NCI-H69 (cell line): ENCODE measurements around the gene TRIM67.
"Not testable (repeated sequence)": the region's sequence is repeated elsewhere in the genome, so short reads cannot be mapped to it uniquely, and the experiment has no call there.

Source experiments
- DNase-seq: peaks from one replicate; lab custom pipeline; 2025; lab: John Stamatoyannopoulos, UW

TRIM67 gene

GRCh38 chr1:231203259-231204057 is 41.6 kb downstream of the TRIM67 start:
- no peak for DNase-seq

- DNase-seq: no peak
These were observed 45.0 kb downstream of the TRIM67 start for GRCh38 chr1:231206856-231207255.

GRCh38 chr1:231207437-231207836 is 45.6 kb downstream of the TRIM67 start:
- DNase-seq: no peak

DNA sequence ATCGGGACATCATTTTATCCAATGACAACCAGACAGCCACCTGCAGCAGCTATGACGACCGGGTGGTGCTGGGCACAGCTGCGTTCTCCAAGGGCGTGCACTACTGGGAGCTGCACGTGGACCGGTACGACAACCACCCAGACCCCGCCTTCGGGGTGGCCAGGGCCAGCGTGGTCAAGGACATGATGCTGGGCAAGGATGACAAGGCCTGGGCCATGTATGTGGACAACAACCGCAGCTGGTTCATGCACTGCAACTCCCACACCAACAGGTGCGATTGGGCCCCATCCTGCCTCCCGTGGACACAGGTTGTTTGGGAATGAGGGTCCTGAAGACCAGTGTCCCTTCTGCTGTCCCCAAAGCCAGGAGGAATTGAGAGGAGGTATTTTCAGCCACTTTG is 47.1 kb downstream of the TRIM67 start:
- DNase-seq: no peak

GRCh38 chr1:231209531-231209930 is 47.7 kb downstream of the TRIM67 start:
- no peak for DNase-seq

- DNase-seq: no peak
These were observed 48.3 kb downstream of the TRIM67 start for GRCh38 chr1:231210126-231210525.

DNA sequence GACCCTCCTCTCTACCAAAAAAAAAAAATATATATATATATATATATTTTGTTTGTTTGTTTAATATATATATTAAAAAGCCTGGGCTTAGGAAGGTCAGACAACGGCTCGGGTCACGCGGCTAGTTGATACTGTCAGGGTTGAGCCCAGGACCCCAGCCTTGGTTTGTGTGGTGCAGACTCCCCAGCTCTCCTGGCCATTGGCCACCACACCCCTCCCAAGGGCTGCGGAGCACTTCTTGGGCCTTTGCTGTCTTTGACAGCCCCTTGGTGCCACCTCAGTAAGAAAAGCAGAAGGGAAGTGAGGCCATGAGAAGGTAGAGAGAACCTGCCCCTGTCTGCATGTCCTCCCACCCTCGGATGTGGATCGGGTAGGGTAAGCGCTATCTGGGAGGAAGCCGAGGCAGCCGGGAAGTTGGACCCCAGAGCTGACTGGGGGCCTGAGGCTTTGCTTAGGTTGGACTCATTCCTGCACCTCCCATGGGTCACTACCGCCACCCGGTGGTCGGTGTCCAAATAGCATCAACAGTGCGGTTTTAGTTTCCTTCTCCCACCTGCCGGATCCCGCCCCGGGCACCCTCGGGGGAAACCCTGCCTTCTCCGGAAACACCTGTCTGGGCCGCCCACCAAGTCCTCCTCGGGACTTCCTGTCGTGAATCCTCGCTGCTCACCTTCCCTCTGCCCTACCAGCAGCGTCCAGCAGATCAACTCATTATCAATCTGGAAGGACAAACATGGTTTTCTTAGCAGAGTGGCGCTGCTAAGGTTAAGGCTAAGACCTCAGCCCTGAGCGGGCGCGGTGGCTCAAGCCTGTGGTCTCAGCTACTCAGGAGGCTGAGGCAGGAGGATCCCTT is 49.4 kb downstream of the TRIM67 start:
- DNase-seq: peak; percentile 93

DNA sequence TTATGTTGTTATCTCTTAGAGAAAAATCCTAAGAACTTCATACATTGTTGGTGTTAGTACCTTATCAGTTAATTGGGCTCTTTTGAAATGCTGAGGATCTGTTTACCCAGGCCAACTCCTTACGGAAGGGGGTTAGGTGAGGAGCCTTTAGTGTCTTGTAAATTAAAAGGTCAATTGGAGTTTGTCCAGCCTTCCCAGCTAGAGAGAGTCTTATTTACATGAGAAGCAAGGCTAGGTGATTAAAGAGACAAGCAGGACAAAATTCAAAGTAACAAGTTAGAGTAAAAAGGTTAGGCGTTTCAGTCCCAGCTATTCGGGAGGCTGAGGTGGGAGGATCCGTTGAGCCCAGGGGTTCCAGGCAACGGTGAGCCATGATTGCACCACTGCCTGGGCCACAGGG is 50.4 kb downstream of the TRIM67 start:
- not testable (repeated sequence) for DNase-seq

- no peak for DNase-seq
These were observed 52.1 kb downstream of the TRIM67 start for GRCh38 chr1:231213831-231214573.

GRCh38 chr1:231214918-231215680 is 53.2 kb downstream of the TRIM67 start:
- DNase-seq: no peak

- DNase-seq: no peak
These were observed 54.0 kb downstream of the TRIM67 start for GRCh38 chr1:231215681-231216385.

GRCh38 chr1:231216498-231216897 is 54.6 kb downstream of the TRIM67 start:
- DNase-seq: peak; percentile 77

- DNase-seq: no peak
These were observed 55.2 kb downstream of the TRIM67 start for GRCh38 chr1:231217056-231217455.

- no peak for DNase-seq
These were observed 56.2 kb downstream of the TRIM67 start for GRCh38 chr1:231218078-231218477.

- DNase-seq: no peak
These were observed 57.9 kb downstream of the TRIM67 start for GRCh38 chr1:231219422-231220401.

DNA sequence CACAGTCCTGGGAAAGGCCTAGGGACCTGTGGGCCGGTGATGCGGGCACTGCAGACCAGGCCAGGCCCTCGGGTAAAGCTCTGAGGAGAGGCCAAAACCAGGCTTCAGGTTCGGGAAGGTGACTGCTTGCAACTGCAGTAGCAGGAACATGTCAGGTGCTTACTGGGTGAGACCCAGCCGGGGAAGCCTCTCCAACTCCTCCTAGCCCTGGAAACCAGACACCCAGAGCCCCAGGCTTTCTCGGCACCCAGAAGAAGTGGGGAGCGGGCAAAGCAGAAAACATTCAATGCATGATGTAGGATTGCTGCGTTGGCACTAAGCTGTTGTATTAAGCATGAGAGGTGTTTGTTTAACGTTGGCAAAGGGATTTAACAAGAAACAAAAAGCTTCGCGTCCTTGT is 58.9 kb downstream of the TRIM67 start:
- no peak for DNase-seq

GRCh38 chr1:231226156-231226555 is 64.3 kb downstream of the TRIM67 start:
- no peak for DNase-seq

GRCh38 chr1:231231511-231231910 is 69.7 kb downstream of the TRIM67 start:
- no peak for DNase-seq

DNA sequence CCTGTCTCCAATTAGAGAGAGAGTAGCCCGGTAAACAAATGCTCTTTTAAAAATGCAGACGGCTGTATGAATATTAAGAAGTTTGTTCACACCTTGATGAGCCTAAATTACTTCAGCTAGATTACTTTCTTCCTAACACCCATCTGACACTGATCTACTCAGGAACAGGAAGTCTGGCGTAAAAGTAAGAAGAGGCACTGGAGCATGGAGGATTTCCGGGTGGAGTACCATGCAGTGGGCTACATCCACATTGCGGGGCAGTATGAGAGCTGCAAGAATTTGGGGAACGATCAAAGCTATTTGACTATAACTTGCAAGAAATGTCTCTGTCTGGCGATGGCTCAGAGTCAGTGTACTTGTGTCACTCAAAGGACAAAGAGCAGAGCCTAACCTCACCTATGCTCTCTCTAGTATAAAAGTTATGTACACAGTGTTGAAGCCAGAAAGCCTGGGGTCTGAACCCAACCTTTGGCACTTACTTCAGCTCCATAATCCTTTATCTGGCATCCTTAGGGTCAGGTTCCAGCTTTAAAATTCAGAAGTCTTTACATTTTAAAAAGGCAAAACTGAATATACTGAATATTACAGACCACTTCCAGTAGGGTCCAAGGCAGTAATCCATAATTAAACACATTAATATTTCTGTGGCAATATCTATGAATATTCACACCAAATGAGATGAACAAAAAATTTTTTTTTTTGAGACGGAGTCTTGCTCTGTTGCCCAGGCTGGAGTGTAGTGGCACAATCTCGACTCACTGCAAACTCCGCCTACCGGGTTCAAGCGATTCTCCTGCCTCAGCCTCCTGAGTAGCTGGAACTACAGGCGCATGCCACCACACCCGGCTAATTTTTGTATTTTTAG is 71.2 kb downstream of the TRIM67 start:
- no peak for DNase-seq
